GM21825 (cell line): ENCODE data around the gene NPAS1.

Source experiments
- ATAC-seq: cut with Tn5 transposase; IDR thresholded peaks from one replicate; pipeline ENCODE4 v1.9.1; 2021; ENCODE audit warnings: mild to moderate bottlenecking, moderate library complexity; ENCODE audit not compliant: unreplicated experiment

NPAS1 gene

GRCh38 chr19:47019431-47020041, at the start of gene NPAS1:
Gene NPAS1 (plus strand): TSS chr19:47019837. CDS start chr19:47021048, 1,211 bp downstream.
- ATAC-seq: no peak

DNA sequence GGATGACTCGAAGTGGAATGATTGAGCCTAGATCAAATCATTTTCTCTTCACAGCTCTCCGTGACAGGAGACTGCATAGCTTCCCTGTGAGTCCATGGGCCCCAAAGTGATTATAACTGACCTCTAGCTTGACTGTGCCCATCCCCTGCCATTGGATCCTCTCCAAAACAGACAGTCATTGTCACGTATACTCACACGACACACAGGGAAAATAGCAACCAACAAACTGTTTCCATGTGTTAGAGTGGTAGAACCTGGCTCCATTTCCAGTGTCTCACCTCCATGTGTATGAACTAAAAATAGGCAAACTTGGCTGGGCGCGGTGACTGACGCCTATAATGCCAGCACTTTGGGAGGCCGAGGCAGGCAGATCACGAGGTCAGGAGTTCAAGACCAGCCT, 48.8 kb upstream of the NPAS1 start:
- ATAC-seq: no peak

DNA sequence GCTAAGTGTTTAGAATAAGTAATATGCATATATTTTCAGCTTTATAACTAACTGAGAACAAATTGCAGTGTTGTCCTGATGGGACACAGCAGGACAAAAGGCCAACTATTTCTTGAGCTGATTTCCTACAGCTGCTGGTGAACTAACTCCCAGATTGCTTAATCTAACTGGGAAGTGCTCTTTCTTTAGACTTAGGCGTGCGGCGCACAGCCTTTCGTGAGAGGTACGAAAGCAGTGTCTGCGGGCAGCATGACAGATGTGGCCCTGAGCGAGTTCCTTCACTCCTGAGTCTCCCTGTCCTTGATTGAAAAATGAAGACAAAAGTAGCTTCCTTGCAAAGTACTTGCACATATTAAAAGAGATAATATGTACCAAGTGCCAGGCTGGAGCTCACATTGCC, 47.3 kb upstream of the NPAS1 start:
- no peak for ATAC-seq

- no peak for ATAC-seq
These were observed 45.5 kb upstream of the NPAS1 start for GRCh38 chr19:46974181-46974580.

DNA sequence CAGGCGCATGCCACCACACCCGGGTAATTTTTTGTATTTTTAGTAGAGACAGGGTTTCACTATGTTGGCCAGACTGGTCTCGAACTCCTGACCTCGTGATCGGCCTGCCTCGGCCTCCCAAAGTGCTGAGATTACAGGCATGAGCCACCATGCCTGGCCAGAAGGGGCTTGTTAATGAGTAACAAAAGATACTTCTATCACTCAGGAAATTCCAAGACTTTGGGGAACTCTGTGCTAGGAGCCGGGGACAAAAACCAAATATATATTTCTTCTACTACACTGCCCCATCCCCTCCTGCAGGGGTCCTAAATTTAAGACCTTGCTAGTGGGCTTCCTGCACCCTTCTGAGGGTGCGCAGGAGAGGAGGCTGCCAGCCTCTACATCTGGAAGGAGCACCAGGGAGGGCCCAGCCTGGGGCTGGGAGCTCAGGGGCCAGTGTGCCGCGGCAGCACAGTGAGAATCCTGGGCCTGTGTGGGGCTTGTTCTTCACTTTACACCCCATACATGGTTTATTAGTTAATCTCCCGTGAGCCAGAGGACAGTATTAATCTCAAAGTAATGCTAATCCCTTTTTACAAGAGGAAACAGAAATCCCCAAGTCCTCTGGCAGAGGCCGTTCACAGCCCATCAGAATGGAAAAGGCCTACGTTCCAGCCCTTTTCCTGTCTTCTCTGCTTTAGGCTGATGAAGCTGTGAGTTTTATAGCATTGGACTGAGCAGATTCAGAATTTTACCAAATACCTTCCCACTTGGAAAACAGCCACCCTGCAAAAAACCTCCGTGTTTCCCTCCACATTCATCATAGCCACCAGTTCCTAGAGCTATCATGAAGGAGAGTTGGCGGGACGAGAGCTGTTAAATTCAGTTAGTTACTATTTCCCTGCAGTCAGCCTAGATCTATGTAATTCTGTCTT, 44.4 kb upstream of the NPAS1 start:
- ATAC-seq: no peak

GRCh38 chr19:46975925-46976782, 43.5 kb upstream of the NPAS1 start:
- ATAC-seq: no peak

- no peak for ATAC-seq
These were observed 42.8 kb upstream of the NPAS1 start for GRCh38 chr19:46976845-46977320.

GRCh38 chr19:46977548-46977947, 42.1 kb upstream of the NPAS1 start:
- no peak for ATAC-seq

GRCh38 chr19:46978171-46978869, 41.3 kb upstream of the NPAS1 start:
- no peak for ATAC-seq

DNA sequence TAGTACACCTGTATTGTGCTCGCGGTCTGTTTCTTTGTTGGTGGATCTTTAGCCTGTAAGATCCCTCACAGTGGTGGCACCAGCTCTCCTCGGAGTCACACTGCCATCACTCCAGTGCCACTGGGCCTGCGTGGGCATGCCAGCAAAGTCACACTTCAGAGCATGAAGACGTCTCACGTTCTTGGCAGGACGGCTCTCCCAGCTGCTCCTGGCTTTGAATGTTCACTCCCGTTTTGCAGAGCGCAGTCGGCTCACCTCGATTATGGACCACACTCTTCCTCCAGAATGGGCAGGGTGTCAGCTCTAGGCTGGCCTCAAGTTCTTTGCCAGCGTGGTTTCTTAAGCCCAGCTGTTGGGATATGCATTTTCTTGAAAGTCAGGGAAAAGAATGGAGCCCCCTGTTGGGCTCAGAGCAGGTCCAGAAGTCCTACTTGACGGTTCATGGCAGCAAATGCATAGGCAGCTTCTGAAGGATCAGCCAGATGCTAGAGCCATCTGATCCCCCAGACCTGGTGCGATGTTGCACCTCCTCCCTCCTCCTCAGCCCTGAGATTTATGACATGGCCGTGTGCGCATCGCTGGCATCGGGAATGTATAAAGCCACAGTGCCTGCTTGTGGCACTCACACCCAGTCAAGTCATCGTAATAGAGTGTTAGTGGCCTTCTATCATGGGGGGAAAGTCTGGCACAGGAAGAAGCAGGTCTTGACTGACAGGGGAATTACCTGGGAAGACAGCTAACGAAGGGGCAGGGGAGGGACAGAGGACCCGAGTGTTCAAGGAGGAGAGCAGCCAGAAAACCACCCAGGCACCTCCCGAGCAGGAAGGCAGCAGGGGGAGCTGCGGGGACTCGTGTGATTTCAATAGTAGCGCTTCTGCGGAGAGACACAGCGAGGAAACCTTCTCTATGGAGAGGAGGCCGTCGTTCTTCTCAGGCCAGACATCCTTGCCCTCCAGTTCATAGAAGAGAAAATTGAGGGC, 40.2 kb upstream of the NPAS1 start:
- ATAC-seq: no peak

DNA sequence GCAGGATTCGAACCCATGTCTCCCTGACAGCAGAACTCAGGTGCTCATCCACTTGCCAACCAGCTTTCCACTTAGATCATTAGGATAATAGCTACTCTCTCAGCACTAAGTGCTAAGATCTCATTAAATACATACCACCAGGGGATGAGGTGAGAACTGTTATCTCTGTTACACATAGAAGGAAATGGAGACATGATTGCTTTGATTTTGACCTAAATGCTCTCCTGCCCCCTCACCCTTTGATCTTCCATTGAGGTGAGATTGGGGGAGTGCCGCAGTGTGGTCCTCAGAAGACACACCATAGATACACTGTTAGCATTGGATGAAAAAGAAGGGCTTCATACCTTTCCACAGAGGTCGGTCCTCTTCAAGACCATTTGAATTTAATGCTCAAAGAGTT, 38.9 kb upstream of the NPAS1 start:
- no peak for ATAC-seq

GRCh38 chr19:46981286-46981945, 38.2 kb upstream of the NPAS1 start:
- ATAC-seq: no peak

- ATAC-seq: no peak
These were observed 36.5 kb upstream of the NPAS1 start for GRCh38 chr19:46983097-46983496.

DNA sequence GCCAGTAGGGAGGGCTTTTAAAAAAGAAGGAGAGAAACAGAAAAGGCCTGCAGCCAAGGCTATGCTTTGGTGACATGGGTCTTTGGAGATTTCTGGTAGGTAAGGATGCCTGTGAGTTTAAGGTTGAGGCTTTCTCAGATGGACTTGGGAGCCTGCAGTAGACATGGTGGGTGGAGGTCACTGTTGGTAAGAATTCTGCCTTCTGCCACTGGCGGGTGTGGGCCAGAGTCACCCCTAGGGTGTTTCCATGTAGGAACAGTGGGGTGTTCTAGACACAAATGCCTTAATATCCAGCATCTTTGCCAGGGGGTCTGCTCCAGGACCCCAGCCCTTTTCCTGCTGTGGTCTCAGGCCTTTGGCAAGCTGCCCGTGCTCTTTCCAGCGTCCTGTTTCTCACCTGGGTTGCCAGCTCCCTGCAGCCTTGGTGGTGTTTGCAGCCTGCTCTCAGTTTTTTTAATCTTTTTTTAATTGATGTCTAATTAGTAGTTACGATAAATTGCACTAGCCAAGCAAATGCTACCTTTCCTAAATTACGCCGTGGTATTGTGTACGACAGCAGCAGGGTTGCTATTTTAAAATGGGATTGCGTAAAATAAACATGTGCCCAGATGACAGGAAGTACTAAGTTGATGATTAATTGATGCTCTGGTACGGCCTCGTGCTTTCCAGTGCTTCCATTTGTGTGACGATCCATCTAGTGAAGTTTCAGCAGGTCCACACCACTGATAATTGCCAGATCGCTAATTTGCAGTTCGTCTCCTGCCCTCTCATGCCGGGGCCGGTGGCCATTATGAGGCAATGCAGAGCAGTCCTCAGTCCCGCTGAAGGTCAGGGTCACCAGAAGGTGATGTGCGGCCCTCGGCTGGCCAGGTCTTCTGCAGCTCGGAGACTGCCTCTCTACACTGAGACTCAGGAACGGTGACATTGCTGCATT, 35.3 kb upstream of the NPAS1 start:
- no peak for ATAC-seq

DNA sequence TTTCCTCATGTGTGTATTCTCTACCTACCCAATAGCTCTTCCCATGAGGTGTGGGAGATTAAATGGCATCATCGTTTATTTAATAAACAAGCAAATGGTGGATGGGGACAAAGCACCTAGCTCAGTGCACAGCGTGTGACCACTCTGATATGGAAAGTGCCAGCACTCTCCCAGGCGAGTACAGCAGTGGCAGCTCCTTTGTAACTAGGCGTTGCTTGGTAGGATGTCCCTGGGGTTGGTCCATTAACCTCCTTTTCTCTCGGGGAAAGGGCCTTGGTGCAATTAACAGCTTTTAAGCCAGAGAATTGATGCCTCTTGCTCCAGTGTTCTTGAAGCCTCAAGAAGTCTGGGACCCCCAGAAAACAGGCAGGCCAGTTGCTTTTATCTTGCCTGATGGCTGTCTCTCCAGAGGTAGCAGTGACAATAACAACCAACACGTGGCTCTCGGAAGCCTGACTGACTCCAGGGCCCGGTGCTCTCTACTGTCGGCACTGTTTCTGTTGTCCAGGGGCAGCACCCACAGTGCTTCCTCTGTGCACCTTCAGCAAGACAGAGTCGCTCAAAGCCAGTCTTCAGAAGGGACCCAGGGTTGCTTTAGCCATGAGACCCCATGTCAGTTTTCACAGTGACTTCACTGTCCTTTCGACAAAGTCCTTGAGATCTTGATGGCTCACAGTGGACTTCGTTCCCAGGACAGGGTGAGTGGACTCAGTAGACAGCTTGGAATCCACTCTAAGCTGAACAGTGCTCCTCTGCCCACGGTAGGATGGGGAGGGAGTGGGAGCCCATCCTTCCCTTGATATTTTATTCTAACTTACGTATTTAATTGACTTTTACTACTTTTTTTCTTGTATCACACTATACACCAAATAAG, 33.9 kb upstream of the NPAS1 start:
- no peak for ATAC-seq

GRCh38 chr19:46988614-46989230, 30.9 kb upstream of the NPAS1 start:
- no peak for ATAC-seq
